OCI-LY1 (cell line): ENCODE results near the gene SYCN.

Experiments used
- H2AFZ ChIP-seq: fragments of 200-600 bp; sonication (generic), shearing (Covaris generic); 2 replicates; pipeline ENCODE4 v1.6.0; 2014; ENCODE audit warnings: antibody characterized with exemption, mild to moderate bottlenecking, low read length
- H3F3A ChIP-seq: fragments of 200-600 bp; sonication (generic), shearing (Covaris generic); 2 replicates; pipeline ENCODE4 v1.6.0; 2014; ENCODE audit warnings: mild to moderate bottlenecking, antibody characterized with exemption, low read length, moderate library complexity; ENCODE audit not compliant: insufficient read depth
- H3K27ac ChIP-seq: fragments of 200-600 bp; sonication (generic); 2 replicates; pipeline ENCODE4 v1.5.1; 2014; ENCODE audit warnings: low read length, mixed run types, mild to moderate bottlenecking, low read depth; ENCODE audit not compliant: poor library complexity, severe bottlenecking
- H3K27me3 ChIP-seq: fragments of 200-600 bp; sonication (generic); 2 replicates; pipeline ENCODE4 v1.6.0; 2014; ENCODE audit warnings: antibody characterized with exemption, mild to moderate bottlenecking, low read length, moderate library complexity; ENCODE audit not compliant: insufficient read depth
- H3K36me3 ChIP-seq: fragments of 200-600 bp; sonication (generic); 2 replicates; pipeline ENCODE4 v1.6.1; 2014; ENCODE audit warnings: mild to moderate bottlenecking, antibody characterized with exemption, low read length, moderate library complexity, mixed read lengths; ENCODE audit not compliant: insufficient read depth
- H3K4me1 ChIP-seq: fragments of 200-600 bp; sonication (generic); 2 replicates; pipeline ENCODE4 v1.5.1; 2014; ENCODE audit warnings: mild to moderate bottlenecking, low read length, moderate library complexity; ENCODE audit not compliant: insufficient read depth, severe bottlenecking
- H3K4me2 ChIP-seq: fragments of 200-600 bp; sonication (generic), shearing (Covaris generic); 2 replicates; pipeline ENCODE4 v1.6.1; 2014; ENCODE audit warnings: low read length
- H3K4me3 ChIP-seq: fragments of 200-600 bp; sonication (generic); 2 replicates; pipeline ENCODE4 v1.5.1; 2014; ENCODE audit warnings: low read length, low read depth, mild to moderate bottlenecking, mixed read lengths; ENCODE audit not compliant: poor library complexity, severe bottlenecking
- H3K79me2 ChIP-seq: fragments of 200-600 bp; shearing (Covaris generic); 2 replicates; pipeline ENCODE4 v1.6.1; 2016; ENCODE audit warnings: mixed run types, low read length, mixed read lengths; ENCODE audit not compliant: insufficient read depth
- H3K9ac ChIP-seq: fragments of 200-600 bp; sonication (generic), shearing (Covaris generic); 2 replicates; pipeline ENCODE4 v1.6.1; 2014; ENCODE audit warnings: mild to moderate bottlenecking, low read length, mixed read lengths
- H3K9me2 ChIP-seq: fragments of 200-600 bp; sonication (generic), shearing (Covaris generic); 2 replicates; pipeline ENCODE4 v1.6.1; 2014; ENCODE audit warnings: low read depth, mild to moderate bottlenecking, low read length, mixed read lengths
- H3K9me3 ChIP-seq: fragments of 200-600 bp; shearing (Covaris generic); 2 replicates; pipeline ENCODE4 v1.6.1; 2014; ENCODE audit warnings: low read length, mixed read lengths
- H4K20me1 ChIP-seq: fragments of 200-600 bp; sonication (generic), shearing (Covaris generic); 2 replicates; pipeline ENCODE4 v1.6.0; 2016; ENCODE audit warnings: mild to moderate bottlenecking, low read length; ENCODE audit not compliant: insufficient read depth
- CTCF ChIP-seq: fragments of 200-600 bp; sonication (generic), shearing (Covaris generic); IDR thresholded peaks from 2 replicates; pipeline ENCODE4 v1.5.1; 2017; ENCODE audit warnings: mild to moderate bottlenecking, antibody characterized with exemption, low read length, moderate library complexity, mixed read lengths
- EZH2 ChIP-seq: fragments of 200-600 bp; sonication (generic), shearing (Covaris generic); IDR thresholded peaks from 2 replicates; pipeline ENCODE4 v1.8.0; 2017; ENCODE audit warnings: borderline replicate concordance, mixed run types, mild to moderate bottlenecking, antibody characterized with exemption, low read length, moderate library complexity, mixed read lengths

SYCN gene

GRCh38 chr19:39211731-39212374, 7.8 kb upstream of the SYCN start:
- Histone ChIP-seq H3K27me3 (peaks cover 9% of the 10 kb centered on the region; the same call in 1 of the 2 replicates), H4K20me1 (no peaks in the 10 kb centered on the region), H2AFZ (no peak overlapping the region), H3K9me2 (no peaks in the 10 kb centered on the region), H3K4me1 (no peaks in the 10 kb centered on the region), H3K36me3 (no peaks in the 10 kb centered on the region; the same call in 1 of the 2 replicates), H3K79me2 (no peaks in the 10 kb centered on the region), H3K4me3 (no peak overlapping the region), H3K9ac (no peak overlapping the region), H3K9me3 (no peaks in the 10 kb centered on the region), H3F3A (no peaks in the 10 kb centered on the region), H3K4me2 (no peak overlapping the region), H3K27ac (no peak overlapping the region)
- TF ChIP-seq CTCF (no peak), EZH2 (no peak)

- TF ChIP-seq EZH2: no peak
- no peak for TF ChIP-seq CTCF
These were observed 5.1 kb upstream of the SYCN start for GRCh38 chr19:39209196-39209595.

GRCh38 chr19:39208175-39208795, 4.2 kb upstream of the SYCN start:
- Histone ChIP-seq H2AFZ (no peak overlapping the region), H3K27me3 (0 out of 2 replicates have a peak, but pooled peaks cover 5% of the 10 kb centered on the region), H3K27ac (no peak overlapping the region), H3K79me2 (no peaks in the 10 kb centered on the region), H3K4me2 (no peak overlapping the region), H3K4me1 (no peaks in the 10 kb centered on the region), H3K9me3 (no peaks in the 10 kb centered on the region), H3K4me3 (no peak overlapping the region), H3K9ac (no peak overlapping the region), H3K9me2 (no peaks in the 10 kb centered on the region), H4K20me1 (no peaks in the 10 kb centered on the region), H3F3A (no peaks in the 10 kb centered on the region), H3K36me3 (no peaks in the 10 kb centered on the region)
- TF ChIP-seq EZH2: no peak
- no peak for TF ChIP-seq CTCF

More at GRCh38 chr19:39209196-39209595, 5.1 kb upstream of the SYCN start:
- Histone ChIP-seq H3K4me1 (no peaks in the 10 kb centered on the region), H3K36me3 (no peaks in the 10 kb centered on the region), H3K79me2 (no peaks in the 10 kb centered on the region), H3F3A (no peaks in the 10 kb centered on the region), H3K9me2 (no peaks in the 10 kb centered on the region), H4K20me1 (no peaks in the 10 kb centered on the region), H3K27ac (no peak overlapping the region), H2AFZ (no peak overlapping the region), H3K4me2 (no peak overlapping the region), H3K9ac (no peak overlapping the region), H3K4me3 (no peak overlapping the region), H3K9me3 (no peaks in the 10 kb centered on the region), H3K27me3 (0 out of 2 replicates have a peak, but pooled peaks cover 5% of the 10 kb centered on the region)
